HG02973 (cell line): ENCODE data around the gene IRF4.

Source experiments
- ATAC-seq: cut with Tn5 transposase; IDR thresholded peaks from one replicate; pipeline ENCODE4 v1.9.1; 2021; ENCODE audit warnings: moderate library complexity; ENCODE audit not compliant: unreplicated experiment

The IRF4 gene

GRCh38 chr6:436308-437036 is 44.9 kb downstream of the IRF4 start:
- ATAC-seq = no peak

GRCh38 chr6:437037-437392 is 45.5 kb downstream of the IRF4 start:
- no peak for ATAC-seq

- ATAC-seq = no peak
These were observed 47.1 kb downstream of the IRF4 start for GRCh38 chr6:438634-439170.

- no peak for ATAC-seq
These were observed 48.2 kb downstream of the IRF4 start for GRCh38 chr6:439641-440167.

GRCh38 chr6:441126-441920 is 49.8 kb downstream of the IRF4 start:
- ATAC-seq = no peak

GRCh38 chr6:443621-444159 is 52.1 kb downstream of the IRF4 start:
- ATAC-seq = no peak

- no peak for ATAC-seq
These were observed 53.2 kb downstream of the IRF4 start for GRCh38 chr6:444653-445275.

GRCh38 chr6:445571-446417 is 54.2 kb downstream of the IRF4 start:
- no peak for ATAC-seq

- ATAC-seq = no peak
These were observed 55.1 kb downstream of the IRF4 start for GRCh38 chr6:446418-447366.

- no peak for ATAC-seq
These were observed 56.0 kb downstream of the IRF4 start for GRCh38 chr6:447381-448165.

- no peak for ATAC-seq
These were observed 56.9 kb downstream of the IRF4 start for GRCh38 chr6:448296-449056.

- ATAC-seq = no peak
These were observed 57.5 kb downstream of the IRF4 start for GRCh38 chr6:449057-449430.

- ATAC-seq = no peak
These were observed 58.2 kb downstream of the IRF4 start for GRCh38 chr6:449486-450419.

- no peak for ATAC-seq
These were observed 59.8 kb downstream of the IRF4 start for GRCh38 chr6:451336-451735.

GRCh38 chr6:451847-452246 is 60.3 kb downstream of the IRF4 start:
- ATAC-seq = no peak

GRCh38 chr6:452301-453067 is 60.9 kb downstream of the IRF4 start:
- ATAC-seq = no peak
